Measurements from ENCODE around the gene DMRT3.

Gene DMRT3

DNA sequence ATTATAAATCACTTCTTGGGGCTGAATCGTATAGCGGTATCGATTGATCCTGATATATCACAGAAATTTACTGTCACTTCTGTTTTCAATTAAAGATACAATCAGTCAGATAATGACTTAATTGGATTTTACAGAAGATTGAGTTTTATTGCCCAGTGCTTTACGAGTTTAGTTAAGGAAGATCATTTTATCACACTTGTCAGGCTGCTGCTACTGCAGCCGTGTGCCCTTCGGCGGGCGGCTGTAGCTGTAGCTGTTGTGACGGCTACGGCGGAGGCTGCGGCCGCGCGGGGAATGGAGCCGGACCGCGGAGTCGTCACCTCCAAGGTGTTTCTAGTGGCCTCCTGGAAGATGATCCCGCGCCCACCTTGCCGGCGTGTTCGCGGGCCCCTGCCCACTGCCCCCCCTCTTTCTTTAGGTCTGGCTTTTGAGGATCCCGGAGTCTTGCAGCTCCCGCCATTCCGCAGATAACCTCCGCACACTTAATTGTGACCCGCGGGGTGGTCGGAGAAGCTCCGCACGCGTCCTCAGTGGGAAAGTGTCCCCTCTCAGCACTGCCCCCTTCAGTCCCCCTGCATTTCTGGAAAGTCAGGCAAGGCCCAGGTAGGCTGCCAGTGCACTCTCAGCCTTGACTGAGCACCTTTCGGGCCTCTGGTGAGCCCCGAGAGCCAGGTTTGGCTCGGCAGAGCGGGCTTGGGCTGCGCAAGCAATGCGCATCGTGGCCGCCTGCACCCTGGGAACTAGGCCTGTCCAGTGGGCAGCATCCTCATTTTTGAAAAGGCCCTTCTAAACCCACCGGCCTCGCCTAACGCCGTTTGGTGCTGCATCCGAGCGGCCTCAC is 6.9 kb upstream of the DMRT3 start:
- no peak for DNase-seq
- in situ Hi-C loops (cut with HindIII; ENCODE audit: low pct_ligation_motif_present, low pct_unique_long_range_greater_than_20kb, low sequenced_read_pairs) = no loop called here

DNA sequence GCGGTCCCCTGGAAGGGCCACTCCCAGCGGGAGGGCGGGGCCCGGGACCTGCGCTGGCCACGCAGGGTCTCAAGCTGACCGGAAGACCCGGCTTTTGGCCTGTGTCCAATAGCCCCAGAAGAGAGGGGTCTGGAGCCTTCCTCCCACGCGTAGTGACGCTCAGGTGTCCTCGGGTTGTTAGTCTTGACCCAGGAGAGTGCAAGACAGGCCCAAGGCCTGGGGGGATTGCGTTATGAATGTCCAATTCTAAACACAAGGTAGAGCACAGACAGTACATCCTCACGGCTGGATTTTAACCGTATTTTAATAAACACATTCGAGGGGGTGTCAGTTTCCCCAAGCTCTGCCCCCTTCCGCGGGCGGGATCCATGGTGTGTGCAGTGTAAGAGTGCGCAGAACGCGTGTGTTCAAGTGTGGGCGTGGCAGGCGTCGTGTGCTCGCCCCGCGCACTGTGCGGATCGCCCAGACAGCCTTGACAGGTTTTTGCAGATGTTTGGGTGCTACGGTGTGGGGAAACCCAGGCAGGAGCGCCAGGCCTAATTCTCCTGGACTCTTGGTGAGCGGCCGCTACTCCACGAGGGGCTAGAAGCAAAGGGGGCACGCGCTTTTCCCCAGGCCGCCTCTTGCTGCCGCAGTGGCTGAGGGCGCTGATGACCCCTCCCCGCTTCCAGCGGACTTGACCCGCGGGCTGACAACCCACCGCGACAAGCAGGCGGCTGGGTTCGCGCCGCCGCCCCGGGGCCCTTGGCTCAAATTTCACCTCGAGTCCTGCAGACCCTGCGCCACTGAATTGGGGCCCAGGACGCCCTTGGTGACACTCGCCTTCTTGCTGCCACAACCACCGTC is 6.1 kb upstream of the DMRT3 start:
- no peak for DNase-seq
- in situ Hi-C loops (cut with HindIII; ENCODE audit: low pct_ligation_motif_present, low pct_unique_long_range_greater_than_20kb, low sequenced_read_pairs) = no loop called here

DNA sequence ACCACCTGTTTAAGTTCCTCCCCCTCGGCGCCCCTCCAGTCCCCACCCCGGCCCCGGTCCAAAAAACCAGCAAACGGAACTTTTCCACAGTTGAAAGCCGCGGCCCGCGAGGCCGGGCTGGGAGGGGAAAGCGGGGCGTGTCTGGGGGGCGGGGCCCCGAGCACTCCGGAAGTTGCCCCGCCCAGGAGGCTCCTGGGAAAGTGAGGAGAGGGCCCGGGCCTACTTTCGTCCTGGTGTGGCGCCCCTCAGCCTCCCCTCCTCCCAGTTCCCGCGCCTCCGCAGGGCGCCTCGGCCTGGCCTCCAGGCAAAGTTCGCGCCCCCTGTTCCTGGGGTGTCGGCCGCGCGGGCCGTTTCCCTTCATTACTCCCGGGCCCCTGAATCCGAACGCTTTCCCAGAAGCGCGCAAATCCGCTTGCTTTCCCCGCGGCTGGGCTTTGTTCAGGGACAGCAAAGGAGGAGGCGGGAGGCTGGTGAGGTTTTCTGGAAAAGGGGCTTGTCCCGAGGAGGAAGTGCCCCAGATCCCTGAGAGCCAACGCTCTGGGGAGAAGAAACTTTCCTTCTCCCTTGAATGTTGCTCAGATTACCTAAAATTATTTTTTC is 4.5 kb upstream of the DMRT3 start:
- DNase-seq = no peak
- in situ Hi-C loops (cut with HindIII; ENCODE audit: low pct_ligation_motif_present, low pct_unique_long_range_greater_than_20kb, low sequenced_read_pairs) = no loop called here

DNA sequence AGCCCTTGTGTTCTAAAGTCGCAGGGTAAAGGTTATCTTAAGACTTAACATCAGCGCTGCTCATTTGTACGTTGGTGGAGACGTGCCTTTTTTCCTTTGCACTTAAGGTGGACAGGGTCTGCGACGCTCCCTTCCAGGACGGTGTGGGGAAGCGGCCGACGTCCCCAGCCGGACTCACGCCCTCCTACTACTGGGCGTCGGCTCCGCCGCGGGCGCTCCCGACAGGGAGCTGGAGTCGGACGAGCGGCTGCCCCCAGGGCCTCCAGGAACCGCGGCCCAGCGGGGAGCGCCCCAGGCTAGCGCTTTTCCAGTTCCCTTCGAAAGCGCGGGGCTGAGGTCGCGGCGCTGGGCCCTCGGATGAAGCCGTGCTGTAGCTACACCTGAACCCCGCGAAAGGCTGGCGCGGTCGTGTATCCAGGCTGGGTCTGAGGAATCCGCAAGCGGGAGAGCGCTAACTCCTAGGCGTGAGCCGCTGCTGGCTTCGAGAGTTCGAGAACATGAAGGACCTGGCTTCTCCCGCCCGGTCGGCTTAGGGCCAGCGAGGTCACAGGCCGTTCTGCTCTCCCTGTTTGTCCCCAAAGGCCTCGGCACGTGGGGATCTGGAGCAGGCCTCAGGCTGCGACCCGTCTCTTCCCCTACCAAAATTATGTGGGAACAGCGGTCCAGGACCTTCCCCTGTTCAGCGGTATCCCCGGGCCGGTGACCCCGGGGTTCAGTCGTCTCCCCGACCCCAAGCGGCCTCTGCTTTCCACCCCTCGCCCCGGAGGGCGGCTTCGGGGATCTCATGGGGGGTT is 3.8 kb upstream of the DMRT3 start:
- in situ Hi-C loops (cut with HindIII; ENCODE audit: low pct_ligation_motif_present, low pct_unique_long_range_greater_than_20kb, low sequenced_read_pairs) = no loop called here

DNA sequence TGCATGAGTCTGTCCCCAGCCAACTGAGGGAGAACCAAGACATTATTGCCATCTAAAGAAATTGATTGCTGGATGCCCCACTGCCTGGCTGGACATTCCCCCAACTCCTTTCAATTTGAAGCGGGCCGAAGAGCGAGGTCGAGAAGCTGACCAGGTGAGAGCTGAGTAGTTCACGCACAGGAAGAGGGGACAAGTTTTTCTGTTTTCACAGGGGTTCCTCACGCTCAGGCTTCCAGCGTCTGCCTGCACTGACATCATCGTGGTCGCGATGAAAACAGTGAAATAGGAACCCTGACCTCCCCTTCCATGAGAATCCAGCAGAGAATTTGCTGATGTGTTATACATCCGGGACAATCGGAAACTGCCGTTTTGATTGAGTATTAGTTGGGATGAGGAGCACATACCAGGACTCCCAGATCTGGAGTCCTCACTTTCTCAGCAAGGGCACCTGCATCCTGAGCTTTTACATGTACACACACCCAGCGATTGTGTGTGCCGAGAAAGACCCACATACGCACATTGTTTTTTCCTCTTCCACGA is 3.1 kb upstream of the DMRT3 start:
- DNase-seq = no peak
- in situ Hi-C loops (cut with HindIII; ENCODE audit: low pct_ligation_motif_present, low pct_unique_long_range_greater_than_20kb, low sequenced_read_pairs) = no loop called here

More for the DNA sequence above, 3.8 kb upstream of the DMRT3 start:
- no peak for DNase-seq

DNA sequence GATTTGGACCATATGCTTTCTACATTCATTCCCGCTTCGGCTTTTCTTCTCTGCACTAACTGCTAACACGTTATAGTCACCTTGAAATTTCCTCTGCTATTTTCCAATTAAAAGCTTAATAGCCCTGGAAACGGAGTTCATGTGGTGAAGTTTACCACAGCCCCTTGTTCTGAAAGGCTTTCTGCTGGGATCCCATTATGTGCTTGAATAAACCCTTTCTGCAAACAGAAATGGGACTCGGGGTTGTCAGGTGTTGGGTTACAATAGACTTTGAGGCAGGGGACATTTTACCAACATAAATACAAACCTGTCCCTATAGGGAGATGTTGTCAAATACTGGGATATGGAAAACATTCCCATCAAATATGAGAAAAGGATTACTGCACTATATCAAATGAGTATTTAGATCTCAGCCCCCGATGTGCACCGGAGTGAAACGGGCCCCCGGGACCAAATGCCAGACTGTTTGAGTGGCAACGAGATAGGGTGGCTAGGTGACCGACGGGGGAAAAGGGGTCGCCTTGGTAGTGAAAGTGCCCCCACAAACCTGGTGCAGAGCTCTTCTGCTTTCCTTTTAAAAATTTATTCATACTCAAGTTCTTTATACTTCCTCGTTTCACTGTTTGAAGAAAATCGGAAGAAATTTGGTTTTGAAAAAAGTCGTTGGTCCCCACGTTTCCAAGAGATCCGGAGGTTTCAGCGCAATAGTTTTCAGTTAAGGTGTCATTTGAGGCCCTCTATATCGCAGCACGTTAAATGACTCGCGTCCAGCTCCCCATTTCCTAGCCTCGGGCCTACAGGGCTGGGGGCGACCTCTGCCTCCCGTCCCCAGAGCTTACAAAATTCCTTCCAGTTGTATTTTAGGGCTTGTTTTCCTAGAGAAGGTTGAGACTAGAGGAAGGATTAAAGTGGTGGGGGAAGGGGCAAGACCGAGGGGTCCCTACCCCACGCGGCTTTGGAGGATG is 2.1 kb upstream of the DMRT3 start:
- in situ Hi-C loops (cut with HindIII; ENCODE audit: low pct_ligation_motif_present, low pct_unique_long_range_greater_than_20kb, low sequenced_read_pairs) = no loop called here
- no peak for DNase-seq

DNA sequence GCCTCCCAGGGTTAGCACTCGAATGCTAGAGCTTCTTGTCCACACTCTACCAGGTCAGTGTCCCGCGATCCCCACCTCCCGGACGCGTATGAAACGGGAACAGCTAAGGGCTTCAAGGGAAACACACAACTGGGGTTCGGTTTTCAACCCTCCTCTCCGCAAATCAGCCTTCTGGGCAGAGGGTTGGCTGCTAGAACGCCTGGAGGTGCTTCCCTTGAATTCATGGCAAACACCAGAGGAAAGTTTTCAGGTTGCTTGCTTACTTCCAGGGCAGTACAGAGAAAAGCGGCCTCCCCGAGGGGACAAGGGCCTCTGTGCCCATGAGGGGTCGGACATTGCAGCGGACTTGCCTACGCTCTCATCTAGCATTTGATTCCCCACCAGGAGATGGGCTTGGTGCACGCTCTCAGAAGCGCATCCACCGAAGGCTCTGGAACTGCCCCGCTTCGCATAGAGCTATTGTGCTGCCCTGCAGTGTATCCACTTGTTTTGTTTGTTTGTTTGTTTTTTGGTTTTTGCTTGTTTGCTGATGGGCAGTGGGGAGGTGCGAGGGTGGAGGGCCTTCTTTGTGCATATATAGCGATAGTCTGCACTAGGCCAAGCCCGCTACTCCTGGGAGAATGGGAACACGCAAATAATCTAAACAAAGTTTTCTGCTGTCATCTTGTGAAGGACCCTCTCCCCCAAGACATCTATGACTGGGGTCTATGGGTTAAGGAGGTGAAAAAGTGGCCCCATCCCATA is 1.3 kb upstream of the DMRT3 start:
- no peak for DNase-seq
- in situ Hi-C loops (cut with HindIII; ENCODE audit: low pct_ligation_motif_present, low pct_unique_long_range_greater_than_20kb, low sequenced_read_pairs) = no loop called here

DNA sequence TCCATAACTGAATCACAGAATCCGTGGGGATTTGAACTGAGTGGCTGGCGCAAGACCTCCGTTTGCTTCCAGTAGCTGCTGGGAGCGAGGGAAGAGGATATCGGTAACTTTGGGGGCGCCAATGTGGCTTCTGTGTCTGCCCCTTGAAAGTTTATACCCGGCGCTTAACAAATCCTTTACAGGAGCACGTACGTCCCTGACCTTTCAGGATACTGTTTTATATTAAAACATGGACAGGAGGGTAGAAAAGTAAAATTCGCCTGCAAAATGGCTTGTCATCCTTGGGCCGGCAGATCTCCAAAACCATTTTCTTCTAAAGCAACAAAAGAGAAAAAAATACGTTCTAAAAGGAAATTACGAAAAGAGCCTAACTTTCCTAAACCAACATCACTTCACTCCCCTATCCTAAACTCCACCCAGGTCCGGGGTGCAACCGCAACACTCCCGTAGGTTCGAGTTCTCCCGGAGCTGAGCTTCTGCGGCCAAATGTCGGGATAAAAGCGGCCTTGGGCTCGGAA is 656 bp upstream of the DMRT3 start:
- in situ Hi-C loops (cut with HindIII; ENCODE audit: low pct_ligation_motif_present, low pct_unique_long_range_greater_than_20kb, low sequenced_read_pairs) = no loop called here
- no peak for DNase-seq

DNA sequence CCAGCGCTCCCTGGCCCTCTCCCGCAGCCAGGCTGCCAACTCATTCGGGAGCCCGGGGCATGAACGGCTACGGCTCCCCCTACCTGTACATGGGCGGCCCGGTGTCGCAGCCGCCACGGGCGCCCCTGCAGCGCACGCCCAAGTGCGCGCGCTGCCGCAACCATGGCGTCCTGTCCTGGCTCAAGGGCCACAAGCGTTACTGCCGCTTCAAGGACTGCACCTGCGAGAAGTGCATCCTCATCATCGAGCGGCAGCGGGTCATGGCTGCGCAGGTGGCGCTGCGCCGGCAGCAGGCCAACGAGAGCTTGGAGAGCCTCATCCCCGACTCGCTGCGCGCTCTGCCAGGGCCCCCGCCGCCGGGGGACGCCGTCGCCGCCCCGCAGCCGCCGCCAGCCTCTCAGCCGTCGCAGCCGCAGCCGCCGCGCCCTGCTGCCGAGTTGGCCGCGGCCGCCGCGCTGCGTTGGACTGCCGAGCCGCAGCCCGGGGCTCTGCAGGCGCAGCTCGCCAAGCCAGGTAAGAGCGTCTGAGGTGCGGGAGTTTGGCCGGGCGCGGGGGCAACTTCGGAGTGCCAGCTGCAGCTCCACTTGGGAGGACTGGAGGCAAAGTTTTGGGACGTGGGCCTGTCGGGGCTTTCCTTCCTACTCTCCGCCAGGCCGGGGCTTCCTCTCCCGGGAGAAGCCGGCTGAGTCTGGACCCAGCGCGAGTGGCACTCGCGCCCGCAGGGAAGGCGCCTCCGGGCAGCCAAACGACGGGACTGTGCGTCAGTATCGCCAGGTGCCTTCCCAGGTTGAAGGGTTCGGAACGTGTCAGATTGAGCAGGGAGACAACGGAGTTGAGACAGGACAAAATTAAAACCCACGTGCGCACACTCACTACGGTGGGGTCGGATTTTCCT is 735 bp downstream of the DMRT3 start:
- in situ Hi-C loops (cut with HindIII; ENCODE audit: low pct_ligation_motif_present, low pct_unique_long_range_greater_than_20kb, low sequenced_read_pairs) = no loop called here
- no peak for DNase-seq

DNA sequence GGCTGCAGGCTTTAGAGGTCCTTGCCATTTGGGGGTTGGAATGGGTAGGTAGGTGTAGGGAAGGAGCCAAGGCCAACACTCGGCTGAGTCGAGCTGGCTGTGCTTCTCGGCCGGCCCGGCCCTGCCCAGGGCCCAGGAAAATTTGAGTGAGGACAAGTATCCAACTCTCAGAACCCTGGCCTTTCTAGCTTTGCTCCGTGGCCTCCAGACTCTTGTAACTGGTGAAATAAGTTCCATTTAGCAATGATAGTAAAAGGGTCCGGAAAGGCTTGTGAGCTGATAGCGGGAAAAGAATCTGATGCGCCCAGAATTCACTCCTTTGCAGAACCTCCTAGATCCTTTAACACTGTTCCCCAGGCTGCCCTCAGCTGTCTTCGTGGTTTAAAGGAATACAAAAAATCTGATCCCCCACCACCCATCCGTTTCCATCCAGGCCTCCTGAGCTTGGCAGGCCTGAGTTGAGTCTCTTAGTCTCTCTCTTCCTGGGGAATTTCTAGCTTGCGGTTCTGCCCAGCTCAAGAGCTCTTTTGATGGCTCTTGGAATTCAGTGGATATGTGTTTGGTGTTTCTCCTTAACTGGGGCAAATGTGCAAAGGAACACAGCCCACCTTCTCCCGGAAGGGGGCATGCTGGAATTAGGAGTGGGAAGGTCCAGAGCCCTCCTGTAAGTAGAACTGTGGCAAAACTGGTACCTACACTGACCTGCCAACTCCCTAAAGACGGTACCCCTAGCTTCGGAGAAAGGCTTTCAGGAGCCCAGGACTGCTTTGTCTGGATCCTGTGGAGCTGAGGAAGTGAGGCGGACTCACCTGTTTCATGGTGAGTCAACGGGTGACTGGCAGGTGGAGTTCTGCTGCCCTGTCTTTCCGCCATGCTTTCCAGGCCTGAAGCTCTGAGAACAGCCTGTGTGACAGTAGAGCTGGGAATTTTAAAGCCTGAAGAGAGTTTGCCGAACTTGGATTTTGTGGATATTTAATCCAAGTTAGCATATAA is 1.7 kb downstream of the DMRT3 start:
- no peak for DNase-seq
- in situ Hi-C loops (cut with HindIII; ENCODE audit: low pct_ligation_motif_present, low pct_unique_long_range_greater_than_20kb, low sequenced_read_pairs) = no loop called here

DNA sequence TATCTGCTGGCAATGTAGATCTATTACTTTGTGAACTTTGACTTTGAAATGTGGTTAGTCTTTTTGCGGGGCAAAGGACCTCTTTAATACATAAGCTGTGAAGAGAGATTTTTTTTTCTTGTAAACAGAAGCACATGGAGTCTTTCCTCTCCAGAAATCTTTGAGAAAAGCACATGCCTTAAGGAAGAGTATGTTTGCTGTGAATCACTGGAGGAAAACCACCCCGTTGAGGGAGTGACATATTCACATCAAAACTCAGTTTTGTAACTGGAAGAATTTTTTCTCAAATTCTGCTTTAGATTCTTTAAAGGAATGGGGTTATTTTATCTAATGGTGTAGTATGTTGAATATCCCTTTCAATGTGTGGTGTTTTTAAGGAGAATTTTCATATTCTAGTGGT is 3.5 kb downstream of the DMRT3 start:
- in situ Hi-C loops (cut with HindIII; ENCODE audit: low pct_ligation_motif_present, low pct_unique_long_range_greater_than_20kb, low sequenced_read_pairs) = no loop called here
- no peak for DNase-seq

DNA sequence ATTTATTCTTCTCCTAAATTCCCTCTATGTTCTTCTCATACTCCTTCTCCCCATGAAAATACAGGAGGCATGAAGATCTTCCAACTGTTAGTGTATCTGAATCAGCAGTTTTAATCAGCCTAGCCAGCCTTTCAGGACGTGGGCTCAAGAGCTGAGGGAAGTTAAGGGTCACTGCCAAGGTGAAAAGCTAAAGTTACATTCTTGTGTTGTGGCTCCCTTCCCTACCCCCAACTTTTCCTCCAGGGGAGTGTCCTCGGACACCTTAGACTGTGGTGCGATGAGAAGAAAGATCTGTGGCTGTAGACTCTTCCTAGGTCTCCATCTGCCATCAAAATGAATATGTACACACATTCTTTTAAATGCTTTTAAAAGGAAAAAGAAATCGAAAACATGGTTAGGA is 4.2 kb downstream of the DMRT3 start:
- in situ Hi-C loops (cut with HindIII; ENCODE audit: low pct_ligation_motif_present, low pct_unique_long_range_greater_than_20kb, low sequenced_read_pairs) = no loop called here
- DNase-seq = no peak

DNA sequence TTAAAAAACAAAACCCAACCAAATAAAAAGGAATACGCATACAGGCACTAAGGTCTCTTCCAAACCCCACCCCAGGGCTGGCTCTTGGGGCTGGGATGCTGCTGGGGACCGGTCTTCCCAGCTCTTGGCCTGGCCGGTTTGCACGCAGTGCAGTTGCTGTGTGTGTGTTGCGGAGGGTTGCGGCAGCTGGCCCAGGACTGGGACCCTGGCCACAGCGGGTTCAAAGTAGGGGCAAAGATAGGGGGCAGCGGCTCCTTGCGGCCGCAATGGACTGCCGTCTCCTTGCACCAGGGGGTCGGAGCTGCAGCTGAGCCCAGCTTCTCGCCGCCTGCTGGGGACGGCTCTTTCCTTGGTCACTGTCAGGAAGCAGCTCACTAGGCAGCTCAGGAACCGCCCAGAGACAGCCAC is 5.0 kb downstream of the DMRT3 start:
- in situ Hi-C loops (cut with HindIII; ENCODE audit: low pct_ligation_motif_present, low pct_unique_long_range_greater_than_20kb, low sequenced_read_pairs) = no loop called here
- DNase-seq = no peak

DNA sequence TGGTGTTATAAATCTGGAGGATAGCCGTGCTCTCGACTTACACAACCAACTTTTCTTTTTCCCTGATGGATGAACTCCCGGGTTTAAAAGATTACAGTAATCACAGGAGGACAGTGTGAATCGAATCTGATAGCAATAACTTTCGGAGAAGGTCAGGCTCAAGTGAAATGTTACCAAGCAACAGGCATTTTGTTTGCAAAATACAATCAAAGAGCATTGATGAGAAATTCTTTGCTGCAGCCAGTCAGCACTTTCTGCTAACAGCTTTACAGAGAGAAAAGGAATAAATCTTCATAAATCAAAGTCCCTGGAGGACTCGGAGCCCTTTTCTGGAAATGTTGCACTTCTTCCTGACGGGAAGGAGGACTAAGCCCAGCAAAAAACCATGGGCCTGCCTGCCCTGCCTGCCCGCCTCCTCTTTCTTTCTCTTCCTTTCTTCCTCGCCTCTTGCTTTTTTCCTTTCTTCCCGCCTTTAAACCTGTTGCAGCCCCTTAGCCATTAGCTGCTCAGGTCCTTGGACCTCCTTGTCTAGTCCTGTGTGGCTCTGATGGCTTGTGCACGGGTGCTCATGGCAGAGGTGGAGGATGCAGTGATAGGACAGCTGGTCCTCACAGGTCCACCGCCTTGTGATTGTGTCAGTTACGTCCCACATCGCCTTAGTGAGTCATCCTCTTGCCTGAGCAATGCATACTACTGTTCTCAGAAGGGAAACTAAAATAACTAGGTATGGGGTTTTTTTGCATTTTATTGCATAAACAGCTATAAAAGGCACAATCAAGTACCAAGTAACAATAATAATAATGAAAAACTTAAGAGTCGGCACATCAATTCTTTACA is 6.2 kb downstream of the DMRT3 start:
- in situ Hi-C loops (cut with HindIII; ENCODE audit: low pct_ligation_motif_present, low pct_unique_long_range_greater_than_20kb, low sequenced_read_pairs) = no loop called here
- DNase-seq = no peak

Measured in ACHN (cell line).